DMS153 treated with DMSO at 0.1 percent for 48 hours (cell line): ENCODE measurements around the gene TFF2.

Experiments
- DNase-seq: peaks from one replicate; lab custom pipeline; 2025; ENCODE audit not compliant: unreplicated experiment; lab: John Stamatoyannopoulos, UW

TFF2 gene, protein sequence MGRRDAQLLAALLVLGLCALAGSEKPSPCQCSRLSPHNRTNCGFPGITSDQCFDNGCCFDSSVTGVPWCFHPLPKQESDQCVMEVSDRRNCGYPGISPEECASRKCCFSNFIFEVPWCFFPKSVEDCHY

DNA sequence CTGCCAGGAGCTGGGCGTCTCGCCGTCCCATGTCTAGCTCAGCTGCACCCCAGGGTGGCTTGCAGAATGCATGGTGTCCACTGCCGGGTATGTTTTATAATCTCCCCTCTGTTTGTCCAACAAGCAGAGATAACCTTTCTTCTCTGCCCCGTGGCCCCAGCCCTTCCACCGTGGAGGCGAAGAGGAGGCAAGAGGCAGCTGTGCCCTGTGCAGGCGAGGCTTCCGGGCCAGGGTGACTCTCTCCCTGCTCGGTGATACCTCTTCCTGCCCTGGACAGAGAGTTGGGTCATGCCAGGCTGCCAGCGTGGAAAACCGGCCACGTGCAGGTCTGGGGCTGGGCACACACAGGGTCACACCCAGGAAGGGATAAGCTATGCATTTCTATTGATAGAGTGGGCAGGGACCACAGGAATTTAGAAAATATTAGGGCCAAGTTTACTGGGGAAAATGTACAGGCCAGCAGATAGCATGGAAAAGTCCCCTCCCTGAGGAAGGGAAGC is at the start of gene TFF2:
Gene TFF2, minus strand, starts transcription at position 68 of the 500 bp plus-strand sequence. Its CDS starts 37 bp downstream, at position 31.
- no peak for DNase-seq

DNA sequence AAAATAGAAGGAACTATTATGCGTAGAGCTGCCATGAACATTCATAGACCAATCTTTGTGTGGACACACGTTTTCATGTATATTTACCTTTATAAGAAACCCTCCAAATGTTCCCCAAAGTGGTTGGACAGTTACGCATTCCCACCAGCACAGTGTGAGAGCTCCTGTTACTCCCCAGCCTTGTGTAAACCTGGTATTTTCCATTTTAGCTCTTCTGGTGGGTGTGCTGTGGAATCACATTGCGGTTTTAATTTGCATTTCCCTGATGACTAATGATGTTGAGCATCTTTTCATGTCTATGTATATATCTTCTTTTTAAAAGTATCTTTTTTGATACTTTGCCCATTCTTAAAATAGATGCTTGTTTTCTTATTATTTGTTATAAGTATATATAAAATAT is 49.7 kb upstream of the TFF2 start:
- DNase-seq, result no peak

DNA sequence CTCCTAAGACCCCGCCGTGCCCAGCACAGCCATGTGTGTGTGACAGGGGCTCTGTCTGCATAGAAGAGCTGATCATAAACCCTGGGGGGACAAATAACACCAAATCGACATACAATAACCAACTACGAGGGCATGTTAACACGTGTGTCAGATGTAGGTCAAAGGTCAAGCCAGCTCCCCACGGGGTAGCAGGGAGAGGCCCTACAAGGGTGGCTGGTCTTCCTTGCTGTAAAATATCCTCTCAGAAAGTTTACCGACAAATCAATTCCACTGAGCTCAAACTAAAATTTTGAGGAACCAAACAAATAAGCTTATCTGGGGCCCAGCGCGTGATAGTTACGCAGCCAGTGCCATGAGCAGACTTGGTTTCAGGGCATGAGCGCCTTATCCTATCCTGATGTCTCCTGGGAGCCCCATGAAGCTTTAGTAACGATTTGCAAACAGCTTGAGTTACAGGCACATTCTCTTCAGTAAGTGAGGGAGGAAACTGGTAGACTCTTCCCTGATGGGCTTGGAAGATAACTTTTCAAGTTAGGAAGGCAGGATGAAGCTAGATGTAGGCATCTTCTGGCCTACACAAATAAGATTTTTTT is 47.7 kb upstream of the TFF2 start:
- no peak for DNase-seq

DNA sequence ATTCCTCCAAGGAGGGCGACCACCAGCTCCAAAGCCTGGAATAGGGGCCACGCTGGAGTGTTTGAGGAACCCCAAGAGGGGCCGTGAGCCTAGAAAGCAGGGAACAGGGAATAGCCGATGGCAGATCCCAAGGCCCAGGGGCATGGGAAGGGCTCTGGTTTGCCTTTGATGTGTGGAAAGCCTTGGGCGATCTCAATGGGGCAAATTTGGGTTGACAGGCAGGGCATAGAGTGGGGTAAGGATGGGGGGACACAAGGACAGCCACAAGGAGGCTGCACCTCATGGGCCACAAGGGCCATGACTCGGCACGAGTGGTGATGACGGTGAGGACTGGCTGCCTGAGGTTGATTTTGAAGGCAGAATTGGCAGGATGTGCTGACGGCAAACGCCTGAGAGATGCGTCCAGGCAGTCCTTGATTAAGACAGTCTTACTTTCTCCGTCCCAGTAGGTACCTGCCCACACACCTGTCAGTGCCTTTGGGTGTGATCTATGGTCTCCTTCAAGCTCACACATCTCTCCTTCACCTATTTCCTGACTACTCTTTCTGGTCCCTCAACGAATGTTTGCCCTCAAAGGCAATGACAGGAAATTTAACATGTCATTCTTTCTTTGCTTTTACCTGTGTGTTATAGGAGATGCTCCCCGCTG is 47.1 kb upstream of the TFF2 start:
- no peak for DNase-seq

DNA sequence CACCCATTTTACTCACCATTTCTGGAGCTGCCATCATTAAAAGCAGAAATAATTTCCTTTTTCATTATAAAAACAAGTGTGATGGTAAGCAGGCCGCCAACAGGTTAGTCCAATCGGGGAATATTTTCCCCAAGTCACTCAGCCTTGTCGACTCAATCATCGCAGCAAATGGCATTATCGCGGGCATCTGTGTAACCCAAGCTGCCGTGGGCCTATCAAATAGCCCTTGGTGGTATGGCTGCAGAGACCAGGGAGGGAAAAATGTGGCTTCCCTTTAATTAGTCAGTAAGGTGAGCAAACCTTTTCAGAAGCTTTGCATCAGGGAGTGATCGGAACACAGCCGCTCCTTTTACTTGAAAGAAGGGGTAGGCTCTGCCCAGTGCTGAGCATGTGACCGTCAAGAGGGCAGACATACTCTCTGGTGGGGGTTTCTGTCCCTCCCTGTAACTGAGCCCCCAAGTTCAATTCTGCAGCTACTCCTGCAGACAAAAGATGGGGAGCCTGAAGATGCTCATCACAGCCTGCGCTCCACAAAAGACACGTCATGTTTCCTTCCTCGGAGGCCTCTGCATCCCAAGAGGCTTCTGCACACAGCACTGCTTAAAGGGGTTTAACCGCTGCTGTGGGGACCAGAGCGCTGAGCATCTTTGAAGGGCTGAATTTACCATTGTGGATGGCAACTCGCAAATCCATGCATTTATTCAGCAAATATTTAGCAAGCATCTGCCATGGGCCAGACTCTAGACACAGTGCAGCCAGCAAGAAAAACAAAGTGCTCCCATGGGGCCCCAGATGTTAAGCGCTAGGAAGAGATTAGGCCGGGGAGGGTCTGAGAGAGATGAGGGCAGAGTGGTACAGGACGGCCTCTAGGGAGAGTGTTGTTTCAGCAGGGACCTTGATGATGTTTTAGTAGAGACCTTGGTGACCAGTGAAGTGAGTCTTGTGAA is 46.3 kb upstream of the TFF2 start:
- no peak for DNase-seq

DNA sequence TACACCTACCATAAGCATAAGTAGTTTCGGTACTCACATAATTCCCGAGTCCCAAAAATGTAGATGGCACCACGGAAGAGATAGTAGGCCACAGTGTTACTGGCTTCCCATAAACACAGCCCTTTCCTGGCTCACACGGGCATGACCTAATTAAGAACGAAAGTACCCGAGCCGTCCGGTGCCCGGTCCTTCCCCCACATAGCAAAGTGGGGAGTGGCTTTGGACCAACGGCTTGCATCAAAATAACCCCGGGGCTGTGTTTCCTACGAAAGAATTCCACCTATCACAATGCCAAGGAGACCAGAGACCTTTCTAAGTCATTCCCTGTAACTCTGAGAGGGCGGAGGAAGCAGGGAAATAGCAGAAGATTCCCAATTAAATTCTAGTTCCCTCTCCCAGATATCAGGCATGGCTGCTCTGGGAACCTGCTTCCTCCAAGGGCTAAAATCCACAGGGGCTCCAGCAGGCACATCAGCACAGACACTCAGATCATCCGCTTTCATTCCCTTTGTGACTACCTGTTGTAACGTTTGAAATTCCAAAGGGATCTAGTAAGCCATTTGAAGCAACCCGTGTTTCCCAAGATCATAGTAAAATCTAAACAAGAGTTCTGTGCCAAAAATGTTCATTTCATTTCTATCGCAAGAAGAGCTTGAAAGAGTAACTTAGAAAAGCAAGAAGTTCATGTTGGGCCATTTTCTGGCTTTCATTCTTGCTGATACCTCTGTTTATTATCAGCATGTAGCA is 45.3 kb upstream of the TFF2 start, which contains the start of gene TMPRSS3:
Gene TMPRSS3, minus strand, starts transcription at position 148 of the 747 bp plus-strand sequence. CDS start 635 bp downstream, outside the sequence.
- DNase-seq, result no peak

DNA sequence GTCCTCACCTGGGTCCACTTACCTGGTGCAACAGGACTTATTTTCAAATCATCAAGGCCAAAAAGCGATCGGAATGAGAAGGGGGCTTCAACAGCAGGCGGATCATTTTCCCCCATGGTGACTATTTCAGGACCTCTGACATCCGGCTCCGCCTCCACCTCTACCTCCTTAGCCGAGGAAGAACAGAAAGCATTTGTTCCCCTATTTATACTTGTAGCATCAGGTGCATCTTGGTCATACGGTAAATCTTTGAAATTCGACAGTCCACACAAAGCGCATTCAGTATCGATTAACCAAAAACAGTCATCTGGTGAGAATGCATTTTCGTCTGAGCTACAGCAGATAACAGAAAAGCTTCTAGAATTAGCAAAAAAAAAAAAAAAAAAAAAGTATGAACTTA is 44.5 kb upstream of the TFF2 start:
- no peak for DNase-seq

DNA sequence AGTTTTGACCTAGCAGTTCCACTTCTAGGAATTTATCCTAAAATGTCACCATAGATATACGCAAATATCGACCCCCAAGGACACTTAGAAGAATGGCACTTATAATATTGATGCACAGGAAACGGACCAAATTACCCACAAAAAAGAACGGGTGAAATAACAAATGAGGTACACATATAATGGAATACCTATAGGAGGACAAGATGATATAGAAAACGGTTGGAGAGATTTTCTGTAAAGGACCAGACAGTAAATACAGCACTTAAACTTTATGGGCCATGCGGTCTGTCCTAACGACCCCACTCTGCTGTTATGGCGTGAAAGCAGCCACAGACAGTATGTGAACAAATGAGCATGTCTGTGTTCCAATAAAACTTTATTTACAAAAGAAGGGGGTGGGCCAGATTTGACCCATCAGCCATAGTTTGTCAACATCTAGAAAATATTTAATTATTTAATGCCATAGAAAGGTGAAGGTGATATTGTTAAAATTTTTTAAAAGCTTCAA is 42.7 kb upstream of the TFF2 start:
- DNase-seq, result no peak

DNA sequence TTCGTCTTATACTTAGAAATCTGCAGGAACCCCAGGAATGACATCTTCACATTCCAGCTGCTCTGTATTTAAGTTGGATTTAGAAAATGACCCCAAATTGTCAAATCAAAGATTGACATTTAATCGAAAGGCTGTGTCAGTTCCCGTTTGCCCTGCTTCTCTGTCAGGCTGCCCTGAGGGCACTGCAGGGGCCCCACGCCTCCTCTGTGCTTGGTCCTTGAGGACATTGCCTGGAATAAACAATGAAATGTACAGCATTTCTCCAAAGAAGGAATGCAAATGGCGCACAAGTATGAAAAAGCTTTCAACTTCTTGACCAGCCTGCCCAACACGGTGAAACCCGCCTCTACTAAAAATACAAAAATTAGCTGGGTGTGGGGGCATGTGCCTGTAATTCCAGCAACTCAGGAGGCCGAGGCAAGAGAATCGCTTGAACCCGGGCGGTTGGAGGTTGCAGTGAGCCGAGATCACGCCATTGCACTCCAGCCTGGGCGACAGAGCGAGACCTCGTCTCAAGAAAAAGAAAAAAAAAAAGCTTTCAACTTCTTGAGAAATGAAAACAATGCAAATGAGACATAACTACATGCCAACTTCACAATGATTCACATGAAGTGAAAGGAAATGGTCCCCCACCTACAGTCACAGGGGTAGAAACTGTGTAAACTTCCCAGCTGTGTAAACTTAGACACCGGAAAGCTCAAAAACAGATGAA is 42.1 kb upstream of the TFF2 start:
- DNase-seq, result no peak

DNA sequence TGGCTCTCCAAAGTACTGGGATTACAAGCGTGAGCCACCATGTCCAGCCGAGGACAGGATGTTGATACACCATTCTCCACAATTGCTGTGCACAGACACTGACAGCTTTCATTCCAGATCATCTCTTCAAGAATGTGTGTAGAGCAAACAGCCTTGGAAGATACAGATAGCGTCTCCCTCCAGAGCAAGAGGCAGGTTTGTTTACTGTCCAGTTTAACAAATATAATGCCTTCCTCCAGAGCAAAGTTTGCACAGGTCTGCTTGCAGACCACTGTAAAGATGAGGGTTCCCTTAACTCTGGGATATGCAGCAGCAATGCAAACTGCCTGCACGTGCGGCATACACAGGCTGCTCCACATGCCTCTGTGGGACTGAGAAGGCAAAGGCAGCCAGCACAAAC is 40.5 kb upstream of the TFF2 start:
- no peak for DNase-seq

DNA sequence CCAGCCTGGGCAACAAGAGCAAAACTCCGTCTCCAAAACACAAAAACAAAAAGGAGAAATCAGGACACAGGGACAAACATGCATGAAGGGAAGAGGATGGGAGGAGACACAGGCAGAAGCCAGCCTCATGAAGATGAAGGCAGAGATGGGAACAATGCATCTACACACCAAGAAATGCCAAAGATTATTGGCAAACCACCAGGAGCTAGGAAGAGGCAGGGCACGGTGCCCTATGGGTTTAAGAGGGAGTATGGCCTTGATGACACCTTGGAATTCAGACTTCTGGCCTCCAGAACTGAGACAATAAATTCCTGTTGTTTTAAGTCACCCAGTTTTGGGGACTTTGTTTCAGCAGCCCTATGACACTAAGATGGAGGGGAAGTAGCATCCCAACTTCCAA is 39.9 kb upstream of the TFF2 start:
- DNase-seq, result no peak

DNA sequence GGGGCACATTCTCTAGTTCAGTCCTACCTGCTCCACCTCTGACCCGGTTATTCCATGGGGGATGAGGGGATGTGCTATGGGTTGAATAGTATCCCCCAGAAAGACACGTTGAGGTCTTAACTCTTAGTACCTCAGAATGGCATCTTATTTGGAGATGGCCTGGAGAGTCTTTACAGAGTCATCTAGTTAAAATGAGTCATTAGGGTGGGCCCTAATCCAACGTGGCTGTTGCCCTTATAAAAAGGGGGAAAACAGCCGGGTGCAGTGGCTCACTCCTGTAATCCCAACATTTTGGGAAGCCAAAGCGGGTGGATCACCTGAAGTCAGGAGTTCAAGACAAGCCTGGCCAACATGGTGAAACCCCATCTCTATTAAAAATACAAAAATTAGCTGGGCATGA is 39.4 kb upstream of the TFF2 start:
- DNase-seq, result no peak

DNA sequence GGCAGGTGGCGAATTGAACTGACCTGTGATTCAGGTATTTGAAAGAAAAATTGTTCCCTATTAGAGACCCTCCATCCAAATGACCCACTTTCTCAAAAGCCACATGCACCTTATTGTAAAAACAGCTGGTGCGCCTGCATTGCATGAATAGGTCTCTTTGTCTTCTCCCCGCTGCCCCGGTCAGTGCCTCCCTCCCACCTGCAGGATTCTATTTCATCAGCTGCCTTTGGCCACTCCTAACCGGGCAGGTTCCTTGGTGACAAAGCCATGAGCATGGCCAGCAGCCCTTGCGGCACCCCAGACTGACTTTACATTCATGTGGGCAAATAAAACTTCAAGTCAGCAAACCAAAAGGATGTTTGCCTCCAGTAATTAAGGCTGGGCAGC is 38.6 kb upstream of the TFF2 start:
- no peak for DNase-seq

DNA sequence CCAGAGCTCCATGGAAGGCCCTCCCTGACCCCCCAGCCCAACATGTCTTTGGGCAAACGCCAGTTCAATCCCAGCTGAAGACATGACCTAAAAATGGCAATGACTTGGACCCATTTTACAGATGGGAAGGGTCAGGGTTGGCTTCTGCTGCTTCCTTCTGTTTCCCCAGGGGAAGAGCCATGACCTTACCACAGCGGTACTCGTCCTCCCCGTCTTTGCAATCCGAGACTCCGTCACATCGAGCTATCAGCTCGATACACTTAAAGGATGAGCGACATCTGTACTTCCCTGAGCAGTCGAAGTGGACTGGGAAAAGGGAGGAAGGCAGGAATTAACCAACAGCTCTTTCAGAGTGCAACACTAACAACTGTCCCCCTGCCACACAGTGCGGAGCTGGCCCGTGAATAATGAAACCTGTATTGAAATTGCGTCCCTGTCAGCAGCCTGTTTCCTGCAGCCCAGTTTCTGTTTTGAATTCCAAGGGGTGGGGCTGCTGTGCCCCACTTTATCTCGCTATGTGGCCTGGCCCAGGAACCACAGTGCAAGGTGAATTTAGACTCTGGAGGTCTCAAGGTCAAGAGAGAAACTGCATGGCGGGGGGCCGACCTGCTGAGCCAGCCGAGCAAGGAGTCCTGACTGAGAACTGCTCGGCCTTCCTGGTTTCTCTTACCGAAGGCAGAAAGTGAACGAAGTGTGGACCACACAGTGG is 38.1 kb upstream of the TFF2 start:
- DNase-seq, result no peak

DNA sequence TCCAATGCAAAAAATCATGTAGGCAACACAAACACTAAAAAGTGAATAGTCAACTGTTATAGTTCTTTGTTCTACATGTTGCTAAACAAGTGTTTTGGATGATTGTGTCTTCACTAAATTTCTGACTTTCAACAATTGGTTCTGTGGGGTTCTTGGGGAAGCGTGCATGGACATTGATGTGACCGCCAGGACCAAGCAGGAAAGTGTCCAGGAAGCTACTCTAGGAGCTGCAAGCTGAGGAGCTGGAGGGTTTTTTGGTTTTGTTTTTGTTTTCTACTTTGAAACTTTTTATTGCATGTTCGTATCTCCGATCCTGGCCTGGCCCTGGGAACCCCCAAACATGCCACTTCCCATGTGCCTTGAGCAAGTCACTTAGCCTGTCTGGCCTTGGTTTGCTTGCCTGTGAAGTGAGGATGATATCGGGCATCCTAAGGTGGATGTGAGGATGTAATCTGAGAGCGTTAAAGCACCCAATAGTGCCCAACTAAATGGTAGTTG is 37.1 kb upstream of the TFF2 start:
- DNase-seq, result no peak

DNA sequence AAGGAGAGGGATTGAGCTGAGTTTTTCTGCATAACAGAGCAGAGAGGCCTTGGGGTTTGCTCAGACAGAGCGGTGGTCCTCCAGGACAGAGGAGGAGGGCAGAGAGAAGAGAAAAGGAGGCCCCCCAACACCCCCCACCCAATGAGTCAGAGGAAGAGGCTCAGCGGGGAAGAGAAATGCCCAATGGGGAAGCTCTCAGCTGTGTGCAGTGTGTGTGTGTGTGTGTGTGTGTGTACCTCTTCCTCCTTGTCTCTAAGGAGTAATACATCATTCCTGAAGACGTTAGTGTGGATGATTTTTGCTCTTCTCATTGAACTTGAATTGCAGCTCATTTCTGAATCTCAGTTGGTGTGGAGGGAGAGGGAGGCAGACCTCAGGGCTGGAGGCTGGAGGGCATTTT is 36.4 kb upstream of the TFF2 start:
- no peak for DNase-seq

DNA sequence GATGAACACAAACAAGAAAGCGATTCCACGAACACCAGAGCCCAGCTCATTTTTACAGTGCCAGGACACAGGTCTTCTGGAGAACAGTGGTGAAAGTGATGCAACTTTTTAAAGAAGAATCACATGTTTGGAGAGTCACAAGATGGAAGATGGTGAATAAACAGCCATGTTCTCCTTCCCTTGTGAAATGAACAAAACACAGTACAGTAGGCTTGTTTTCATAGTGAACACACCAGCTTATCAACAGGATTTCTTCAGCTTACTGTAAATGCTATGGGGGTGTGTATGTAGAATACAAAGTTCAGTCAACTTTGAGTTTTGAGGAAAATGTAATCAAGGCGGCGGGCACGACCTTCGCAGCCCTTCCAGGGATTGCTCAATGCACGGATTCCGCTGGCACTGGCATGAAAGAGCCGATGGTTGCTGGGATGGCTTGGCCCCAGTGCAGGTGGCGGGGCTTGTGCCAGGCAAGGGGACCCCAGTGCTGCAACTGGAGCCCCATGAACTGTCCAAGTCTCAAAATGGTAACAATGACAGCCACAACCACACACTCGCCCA is 35.3 kb upstream of the TFF2 start:
- no peak for DNase-seq

DNA sequence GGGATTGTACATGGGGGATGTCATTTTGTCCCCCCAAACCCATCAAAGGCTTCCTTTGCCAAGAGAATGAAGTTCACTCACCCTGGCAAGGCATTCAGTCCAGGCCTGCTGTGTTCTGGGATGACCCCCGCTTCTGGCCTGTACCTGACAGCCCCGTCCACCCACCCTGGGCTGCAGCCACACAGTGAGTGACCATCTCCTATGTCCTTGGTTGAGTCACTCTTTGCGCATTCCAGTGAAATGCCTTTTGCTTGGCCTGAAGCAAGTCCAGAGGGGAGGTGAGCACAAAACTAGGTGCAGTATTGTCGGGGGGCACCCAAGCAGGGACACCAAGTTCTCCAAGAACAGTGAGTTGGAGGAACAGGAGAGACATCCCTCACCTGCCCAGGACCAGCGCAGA is 34.8 kb upstream of the TFF2 start:
- no peak for DNase-seq

DNA sequence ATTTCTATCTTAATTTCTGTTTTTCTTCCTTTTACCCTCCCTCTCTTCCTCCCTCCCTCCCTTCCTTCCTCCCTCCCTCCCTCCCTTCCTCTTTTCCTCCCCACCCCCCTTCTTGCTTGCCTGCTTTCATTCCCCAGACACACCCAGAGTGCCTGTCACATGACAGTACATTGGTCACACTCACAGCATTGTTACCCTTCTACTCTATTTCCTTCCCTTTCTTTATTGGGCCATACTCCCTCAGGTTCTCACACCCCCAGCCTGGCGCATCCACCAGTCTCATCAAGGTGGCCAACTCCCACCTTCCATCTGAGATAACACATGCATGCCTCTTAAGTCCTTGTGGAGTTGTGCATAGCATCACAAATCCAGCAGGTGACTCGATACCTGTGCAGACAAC is 34.2 kb upstream of the TFF2 start:
- no peak for DNase-seq
